NT2/D1 (cell line): ENCODE results near the gene AKAP13.

Experiments used
- SUZ12 ChIP-seq: IDR thresholded peaks from 2 replicates; pipeline ENCODE4 v1.6.1; 2011; ENCODE audit not compliant: insufficient read length, insufficient read depth; ENCODE audit errors: extremely low read depth
- YY1 ChIP-seq: IDR thresholded peaks from 2 replicates; pipeline ENCODE4 v1.6.1; 2011; ENCODE audit not compliant: insufficient read length, insufficient read depth
- ZNF274 ChIP-seq: IDR thresholded peaks from 2 replicates; pipeline ENCODE4 v1.6.1; 2011; ENCODE audit warnings: mild to moderate bottlenecking, low read depth, low read length

DNA sequence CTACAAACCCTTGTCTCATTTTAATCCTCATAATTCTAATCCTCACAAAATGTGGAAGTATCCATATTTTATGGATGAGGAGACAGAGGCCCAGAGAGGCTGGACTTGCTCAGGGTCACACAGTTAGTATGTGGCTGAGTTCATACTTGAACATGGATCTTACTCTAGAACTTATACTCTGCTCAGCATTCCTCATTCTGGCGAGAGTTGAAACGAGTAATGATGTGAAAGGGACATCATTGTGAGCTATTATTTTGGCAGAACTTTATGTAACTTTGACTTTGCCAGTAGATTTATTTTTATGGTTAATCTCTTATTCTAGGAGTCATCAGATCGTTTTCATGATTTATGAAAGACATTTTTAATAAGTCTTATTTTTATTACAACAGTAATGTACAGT, 17.5 kb downstream of the AKAP13 start:
- TF ChIP-seq YY1 (no peak), ZNF274 (no peak), SUZ12 (no peak)
